Naive thymus-derived CD4-positive, alpha-beta T cell (primary cell): ENCODE results near the gene NAPEPLD. TPM values are rescaled to one million over a fixed set of nuclear protein-coding genes. Genes with fewer than 3 reads are reported as not detected.
"Not testable (repeated sequence)": the region's sequence is repeated elsewhere in the genome, so short reads cannot be mapped to it uniquely, and the experiment has no call there.

Experiments used
- ATAC-seq: fragments of 150-1000 bp; cut with Tn5 transposase; 2 replicates; pipeline ENCODE4 v1.10.0; 2021; ENCODE audit warnings: mild to moderate bottlenecking, moderate library complexity
- CTCF ChIA-PET: fragments of 350-600 bp; sonication (Branson Sonifier 250); formaldehyde crosslinking; loops from one replicate; lab custom pipeline; 2021; ENCODE audit warnings: antibody characterized with exemption; lab: Charles Lee
- POLR2A ChIA-PET: fragments of 350-600 bp; sonication (Branson Sonifier 250); formaldehyde crosslinking; loops from one replicate; lab custom pipeline; 2021; ENCODE audit warnings: antibody characterized with exemption, inconsistent platforms; lab: Charles Lee
- DNase-seq, 9 donors: peaks; one replicate each; pipeline versions ENCODE4 v3.0.0 to v3.0.0-alpha.2; 2020 to 2022; ENCODE audit warnings: mixed read lengths in 1 of 9
- H3K27ac ChIP-seq: one replicate; pipeline ENCODE4 v1.7.0; 2013; ENCODE audit warnings: mild to moderate bottlenecking, low read depth, low read length, moderate library complexity
- H3K27me3 ChIP-seq, 2 donors: one replicate each; pipeline ENCODE4 v1.7.0; 2013; ENCODE audit warnings: low read length in 2 of 2, mild to moderate bottlenecking in 2 of 2, moderate library complexity in 2 of 2; ENCODE audit not compliant: control insufficient read depth in 2 of 2, insufficient read depth in 2 of 2
- H3K36me3 ChIP-seq, 3 experiments: 1 replicate in 2 of 3; 2 replicates in 1 of 3; pipeline ENCODE4 v1.7.0; 2013; ENCODE audit warnings: low read length in 3 of 3, mild to moderate bottlenecking in 3 of 3, moderate library complexity in 1 of 3; ENCODE audit not compliant: insufficient read depth in 3 of 3, control insufficient read depth in 2 of 3
- H3K4me1 ChIP-seq, 2 donors: one replicate each; pipeline ENCODE4 v1.7.0; 2013; ENCODE audit warnings: low read length in 2 of 2, mild to moderate bottlenecking in 2 of 2, moderate library complexity in 1 of 2; ENCODE audit not compliant: control insufficient read depth in 2 of 2, insufficient read depth in 2 of 2
- H3K4me3 ChIP-seq: 2 replicates; pipeline ENCODE4 v1.7.0; 2013; ENCODE audit warnings: mild to moderate bottlenecking, low read length
- H3K9me3 ChIP-seq, 3 experiments: 1 replicate in 2 of 3; 2 replicates in 1 of 3; pipeline ENCODE4 v1.7.0; 2013; ENCODE audit warnings: low read length in 3 of 3; ENCODE audit not compliant: control insufficient read depth in 2 of 3
- H3K27ac Mint-ChIP-seq, 9 donors: one replicate each; pipeline ENCODE4 v1.8.0; 2020 to 2022; ENCODE audit warnings: mixed read lengths in 9 of 9, mild to moderate bottlenecking in 8 of 9, moderate library complexity in 5 of 9, inconsistent platforms in 2 of 9
- H3K27me3 Mint-ChIP-seq, 5 donors: one replicate each; pipeline ENCODE4 v1.8.0; 2021 to 2022; ENCODE audit warnings: mixed read lengths in 5 of 5, mild to moderate bottlenecking in 1 of 5
- H3K36me3 Mint-ChIP-seq, 5 donors: one replicate each; pipeline ENCODE4 v1.8.0; 2020 to 2022; ENCODE audit warnings: mixed read lengths in 5 of 5, mild to moderate bottlenecking in 3 of 5, inconsistent platforms in 1 of 5
- H3K4me1 Mint-ChIP-seq, 7 donors: one replicate each; pipeline ENCODE4 v1.8.0; 2020 to 2022; ENCODE audit warnings: mixed read lengths in 7 of 7, mild to moderate bottlenecking in 3 of 7, inconsistent platforms in 1 of 7
- H3K4me3 Mint-ChIP-seq, 10 donors: one replicate each; pipeline ENCODE4 v1.8.0; 2020 to 2022; ENCODE audit warnings: mild to moderate bottlenecking in 10 of 10, mixed read lengths in 10 of 10, moderate library complexity in 6 of 10, inconsistent platforms in 2 of 10
- H3K9me3 Mint-ChIP-seq, 11 donors: one replicate each; pipeline ENCODE4 v1.8.0; 2020 to 2022; ENCODE audit warnings: mixed read lengths in 11 of 11, mild to moderate bottlenecking in 4 of 11, inconsistent platforms in 1 of 11, moderate library complexity in 1 of 11
- intact Hi-C, 2 donors: fragments of 100-400 bp; cut with micrococcal nuclease; formaldehyde crosslinking; loops; one replicate each; pipeline ENCODE4 v1.15.1; 2023
- polyA plus RNA-seq, 2 donors: library from polyadenylated mRNA; unstranded; fragments of 300-500 nt; fragmentation: Illumina TruSeq; gene quantifications; one replicate each; pipeline ENCODE4 v1.2.3, GENCODE V29; 2021
- total RNA-seq, 6 experiments: library from RNA in 5 of 6; stranded (reverse) in 5 of 6; gene quantifications; 1 replicate in 5 of 6; 2 replicates in 1 of 6; pipeline ENCODE4 v1.2.3 and lab custom pipeline; 2021 to 2026

The NAPEPLD gene
- total and polyA plus RNA-seq, 7 experiments from 2014 or later = 2.9 to 19.7 (median 9.9) TPM

DNA sequence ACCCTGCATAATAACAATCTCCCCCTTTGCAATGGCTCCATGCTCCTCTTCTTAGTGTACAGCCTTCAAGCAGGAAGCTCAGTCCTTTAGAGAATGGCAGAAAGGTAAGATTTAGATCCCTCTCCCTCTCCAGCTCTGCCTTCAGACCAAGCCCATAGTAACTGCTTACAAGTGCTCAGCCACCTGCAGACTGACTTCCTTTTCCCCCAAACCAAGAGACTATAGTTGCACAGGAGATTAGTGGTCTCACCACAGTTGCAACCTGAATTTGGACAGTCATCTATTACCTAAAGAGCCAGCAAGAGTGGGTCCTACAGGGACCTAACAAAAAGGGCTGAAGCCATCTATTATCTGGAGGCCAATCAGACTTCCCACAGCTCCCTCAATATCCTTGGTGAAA is 90.8 kb downstream of the NAPEPLD start:
- H3K9me3 Mint-ChIP-seq = no peaks in the 10 kb centered on the region
- H3K4me3 Mint-ChIP-seq = no peak overlapping the region
- intact Hi-C loops = no loop called here
- ChIA-PET POLR2A (interaction anchor here (0.5 kb wide), 1 partner anchor 653 kb away, joined by 3 read pairs; no protein-coding TSS in a partner anchor), CTCF (no interaction called here)
- DNase-seq (no peak), ATAC-seq (no peak)
- peaks cover 0 to 3% (median 0%) of the 10 kb centered on the region in 7 donors for H3K4me1 Mint-ChIP-seq
- Histone ChIP-seq H3K4me3 (no peak overlapping the region), H3K36me3 (no peaks in the 10 kb centered on the region), H3K4me1 (no peaks in the 10 kb centered on the region), H3K27ac (no peak overlapping the region), H3K9me3 (no peaks in the 10 kb centered on the region), H3K27me3 (no peaks in the 10 kb centered on the region)
- no peak overlapping the region for H3K27ac Mint-ChIP-seq
- H3K27me3 Mint-ChIP-seq = peaks cover 0 to 4% (median 0%) of the 10 kb centered on the region in 5 donors
- peaks cover 0 to 5% (median 0%) of the 10 kb centered on the region in 5 donors for H3K36me3 Mint-ChIP-seq

- DNase-seq, H3K27me3 ChIP-seq, H3K27ac Mint-ChIP-seq, H3K9me3 Mint-ChIP-seq, H3K27ac ChIP-seq, H3K9me3 ChIP-seq, intact Hi-C loops, H3K36me3 ChIP-seq, H3K36me3 Mint-ChIP-seq, ATAC-seq, H3K4me3 Mint-ChIP-seq, H3K4me1 ChIP-seq, H3K27me3 Mint-ChIP-seq, H3K4me1 Mint-ChIP-seq, H3K4me3 ChIP-seq, POLR2A ChIA-PET, CTCF ChIA-PET: not testable (repeated sequence)
Observed at GRCh38 chr7:103056006-103056405, 92.9 kb downstream of the NAPEPLD start.

DNA sequence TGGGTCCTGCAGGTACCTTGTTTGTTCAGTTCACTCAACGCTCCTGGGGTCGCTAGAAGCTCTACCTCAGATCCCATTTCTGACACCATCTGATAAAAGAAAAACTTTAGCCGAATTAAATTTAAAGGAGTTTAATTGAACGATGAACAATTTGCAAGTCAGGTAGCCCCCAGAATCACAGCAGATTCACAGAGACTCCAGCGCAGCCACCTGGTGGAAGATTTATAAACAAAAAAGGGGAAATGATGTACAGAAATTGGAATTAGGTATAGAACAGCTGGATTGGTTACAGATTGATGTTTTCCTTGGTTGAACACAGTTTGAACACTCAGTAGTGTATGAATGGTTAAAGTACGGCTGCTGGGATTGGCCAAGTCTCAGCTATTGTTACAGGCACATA is 97.4 kb downstream of the NAPEPLD start:
- CTCF ChIA-PET = no interaction called here
- intact Hi-C loops = no loop called here

More for the DNA sequence above, 97.4 kb downstream of the NAPEPLD start:
- no peak overlapping the region for H3K27ac ChIP-seq
- DNase-seq = no peak
- no peaks in the 10 kb centered on the region for H3K36me3 ChIP-seq
- peaks cover 0 to 12% (median 1%) of the 10 kb centered on the region in 11 donors for H3K9me3 Mint-ChIP-seq
- H3K4me1 Mint-ChIP-seq = no peaks in the 10 kb centered on the region
- POLR2A ChIA-PET = no interaction called here
- H3K27ac Mint-ChIP-seq = no peak overlapping the region
- H3K4me1 ChIP-seq = no peaks in the 10 kb centered on the region
- H3K4me3 Mint-ChIP-seq = no peak overlapping the region
- H3K36me3 Mint-ChIP-seq = peaks cover 0 to 10% (median 0%) of the 10 kb centered on the region in 5 donors
- no peak for ATAC-seq
- H3K9me3 ChIP-seq = no peaks in the 10 kb centered on the region
- H3K4me3 ChIP-seq = no peak overlapping the region
- no peaks in the 10 kb centered on the region for H3K27me3 ChIP-seq
- H3K27me3 Mint-ChIP-seq = no peaks in the 10 kb centered on the region

Other genes with a start within 250 kb of the NAPEPLD start
- 1 to 10 TPM in 1 of 5 experiments, under 1 TPM in 3, not detected in 1; 0.20 to 1.1 (median 0.38) TPM for gene LRRC17, start 236.1 kb downstream of the NAPEPLD start, total RNA-seq
- gene LRRC17, start 236.1 kb downstream of the NAPEPLD start, polyA plus RNA-seq = under 1 TPM; 0.24 to 0.39 TPM
- gene FBXL13, start 74.3 kb downstream of the NAPEPLD start, total RNA-seq = 1 to 10 TPM in 3 of 5 experiments, under 1 TPM in 2; 0.44 to 1.9 (median 1.2) TPM
- gene FBXL13, start 74.3 kb downstream of the NAPEPLD start, polyA plus RNA-seq = under 1 TPM in 1 of 2 donors, not detected in 1; 0.51 TPM
- gene ARMC10, start 74.0 kb downstream of the NAPEPLD start, total RNA-seq = 10 to 100 TPM; 13.6 to 36.4 (median 27.5) TPM
- gene ARMC10, start 74.0 kb downstream of the NAPEPLD start, polyA plus RNA-seq = 10 to 100 TPM; 46.3 to 46.4 TPM
- gene PMPCB, start 148.3 kb upstream of the NAPEPLD start, total RNA-seq = 10 to 100 TPM; 55.2 to 94.1 (median 68.3) TPM
- gene PMPCB, start 148.3 kb upstream of the NAPEPLD start, polyA plus RNA-seq = 10 to 100 TPM; 93.9 to 95.7 TPM
- gene DNAJC2, start 195.7 kb upstream of the NAPEPLD start, total RNA-seq = 10 to 100 TPM; 30.1 to 52.7 (median 38.0) TPM
- gene DNAJC2, start 195.7 kb upstream of the NAPEPLD start, polyA plus RNA-seq = 10 to 100 TPM; 18.2 to 22.5 TPM
- gene PSMC2, start 198.5 kb upstream of the NAPEPLD start, total RNA-seq = 100 to 1,000 TPM in 1 of 5 experiments, 10 to 100 TPM in 4; 60.8 to 152 (median 63.2) TPM
- 100 to 1,000 TPM in 1 of 2 donors, 10 to 100 TPM in 1; 97.5 to 111 TPM for gene PSMC2, start 198.5 kb upstream of the NAPEPLD start, polyA plus RNA-seq